Measurements from ENCODE around the gene C6orf52. TPM values are rescaled to one million over a fixed set of nuclear protein-coding genes. Genes with fewer than 3 reads are reported as not detected.

Gene C6orf52
- total and polyA plus RNA-seq, 9 of the 15 experiments (the other 6 are each of a cell fraction or from before 2014, with no cell fraction given): 6.7 to 37.0 (median 11.1) TPM

GRCh38 chr6:10695086-10695657 is 756 bp upstream of the C6orf52 start (continued):
- no peak for TF ChIP-seq POLR2G (IDR thresholded peaks at IDR 0.05; ENCODE audit: low read depth, low read length)
- 0 out of 2 replicates have a peak, but pooled peaks have one; percentile 3 for TF ChIP-seq GTF2E2 (tag; IDR thresholded peaks at IDR 0.05)
- TF ChIP-seq ZBTB33 (CRISPR knock-in tag; IDR thresholded peaks at IDR 0.05): no peak
- TF ChIP-seq PTBP1 (IDR thresholded peaks at IDR 0.05; ENCODE audit: low read depth, low read length): no peak
- TF ChIP-seq SFPQ (IDR thresholded peaks at IDR 0.05; ENCODE audit: low read depth, low read length): no peak
- no peak for TF ChIP-seq CBX2 (IDR thresholded peaks at IDR 0.05; ENCODE audit: insufficient read depth, low read length, poor library complexity, severe bottlenecking)
- no peak for TF ChIP-seq ZNF174 (CRISPR knock-in tag; IDR thresholded peaks at IDR 0.05)
- TF ChIP-seq RAD21 (CRISPR knock-in tag; conservative IDR thresholded peaks at IDR 0.05 in 1 of 2, IDR thresholded peaks at IDR 0.05 in 1 of 2): no peak
- TF ChIP-seq ZFP36 (IDR thresholded peaks at IDR 0.05; ENCODE audit: low read depth, low read length, partially characterized antibody): no peak
